NCI-H1436 treated with DMSO at 0.1 percent for 48 hours (cell line): ENCODE results near the gene ZNF19.
"Not testable (repeated sequence)": the region's sequence is repeated elsewhere in the genome, so short reads cannot be mapped to it uniquely, and the experiment has no call there.

Experiments
- DNase-seq: peaks from one replicate; lab custom pipeline; 2025; lab: John Stamatoyannopoulos, UW

ZNF19 gene

GRCh38 chr16:71489122-71489521 lies at the start of gene ZNF19:
Gene ZNF19 (minus strand): TSS chr16:71489324. CDS start chr16:71482114, 7,210 bp downstream.
- no peak for DNase-seq

- no peak for DNase-seq
These were observed 48.5 kb upstream of the ZNF19 start for GRCh38 chr16:71537643-71538042.

GRCh38 chr16:71536752-71537499 lies 47.8 kb upstream of the ZNF19 start:
- no peak for DNase-seq

- no peak for DNase-seq
These were observed 43.2 kb upstream of the ZNF19 start for GRCh38 chr16:71532366-71532765.

GRCh38 chr16:71528863-71529262 lies 39.7 kb upstream of the ZNF19 start:
- no peak for DNase-seq

- no peak for DNase-seq
These were observed 39.1 kb upstream of the ZNF19 start for GRCh38 chr16:71528257-71528656.

- DNase-seq: no peak
These were observed 37.0 kb upstream of the ZNF19 start, which contains the start of gene CHST4 for GRCh38 chr16:71526111-71526631. Gene CHST4 (plus strand): TSS chr16:71526426. CDS start chr16:71536678, 10,252 bp downstream.

- DNase-seq: no peak
These were observed 35.7 kb upstream of the ZNF19 start for GRCh38 chr16:71524566-71525553.

GRCh38 chr16:71520550-71520949 lies 31.4 kb upstream of the ZNF19 start:
- DNase-seq: no peak

GRCh38 chr16:71515026-71515425 lies 25.9 kb upstream of the ZNF19 start:
- no peak for DNase-seq

GRCh38 chr16:71514476-71514875 lies 25.4 kb upstream of the ZNF19 start:
- no peak for DNase-seq

GRCh38 chr16:71513302-71513701 lies 24.2 kb upstream of the ZNF19 start:
- DNase-seq: no peak

- no peak for DNase-seq
These were observed 17.9 kb upstream of the ZNF19 start for GRCh38 chr16:71507061-71507460.

- no peak for DNase-seq
These were observed 15.8 kb upstream of the ZNF19 start for GRCh38 chr16:71504901-71505300.

GRCh38 chr16:71504051-71504450 lies 14.9 kb upstream of the ZNF19 start:
- not testable (repeated sequence) for DNase-seq

- no peak for DNase-seq
These were observed 12.4 kb upstream of the ZNF19 start for GRCh38 chr16:71501547-71501946.

- no peak for DNase-seq
These were observed 11.8 kb upstream of the ZNF19 start for GRCh38 chr16:71500964-71501363.

- DNase-seq: no peak
These were observed 10.7 kb upstream of the ZNF19 start for GRCh38 chr16:71499775-71500364.

- DNase-seq: no peak
These were observed 8.9 kb upstream of the ZNF19 start for GRCh38 chr16:71498031-71498430.

- DNase-seq: no peak
These were observed 4.1 kb upstream of the ZNF19 start for GRCh38 chr16:71493213-71493612.

- no peak for DNase-seq
These were observed 3.7 kb upstream of the ZNF19 start for GRCh38 chr16:71492786-71493185.

- no peak for DNase-seq
These were observed 1.9 kb upstream of the ZNF19 start for GRCh38 chr16:71491054-71491453.
